Midbrain (tissue), 1 donor: ENCODE results near the gene PHF13.
"Not testable (repeated sequence)": the region's sequence is repeated elsewhere in the genome, so short reads cannot be mapped to it uniquely, and the experiment has no call there.

ENCODE experiments used
- DNase-seq: peaks from one replicate; lab custom pipeline; 2025; lab: John Stamatoyannopoulos, UW

PHF13 gene

GRCh38 chr1:6628971-6629479 lies 15.5 kb downstream of the PHF13 start:
- no peak for DNase-seq

DNA sequence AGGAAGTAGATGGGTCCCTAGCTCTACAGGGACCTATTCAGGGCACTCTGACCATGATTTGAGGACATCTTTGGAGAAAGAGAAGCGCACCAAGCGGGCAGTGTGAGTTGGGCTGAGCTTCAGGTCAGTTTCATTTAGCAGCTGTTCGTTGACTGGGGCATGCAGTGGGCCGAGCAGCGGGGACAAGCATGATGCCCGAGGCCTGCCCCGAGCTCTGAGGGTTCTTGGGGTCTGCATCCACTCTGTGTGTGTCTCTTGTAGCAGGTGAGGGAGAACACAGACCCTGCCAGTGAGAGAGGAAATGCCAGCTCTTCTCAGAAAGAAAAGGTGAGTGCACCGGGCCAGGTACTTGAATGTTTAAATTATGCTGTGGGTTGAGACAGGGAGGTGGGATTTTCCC lies 16.5 kb downstream of the PHF13 start:
- no peak for DNase-seq

DNA sequence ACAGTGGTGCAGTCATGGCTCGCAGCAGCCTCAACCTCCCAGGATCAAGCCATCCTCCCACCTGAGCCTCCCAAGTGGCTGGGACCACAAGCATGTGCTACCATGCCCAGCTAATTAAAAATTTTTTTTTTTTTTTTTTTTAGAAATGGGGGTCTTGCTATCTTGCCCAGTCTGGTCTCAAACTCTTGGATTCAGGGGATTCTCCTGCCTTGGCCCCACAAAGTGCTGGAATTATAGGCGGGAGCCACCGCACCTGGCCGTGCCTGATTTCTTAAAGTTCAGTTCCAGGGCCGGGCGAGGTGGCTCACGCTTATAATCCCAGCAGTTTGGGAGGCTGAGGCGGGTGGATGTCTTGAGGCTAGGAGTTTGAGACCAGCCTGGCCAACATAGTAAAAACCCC lies 17.5 kb downstream of the PHF13 start:
- no peak for DNase-seq

DNA sequence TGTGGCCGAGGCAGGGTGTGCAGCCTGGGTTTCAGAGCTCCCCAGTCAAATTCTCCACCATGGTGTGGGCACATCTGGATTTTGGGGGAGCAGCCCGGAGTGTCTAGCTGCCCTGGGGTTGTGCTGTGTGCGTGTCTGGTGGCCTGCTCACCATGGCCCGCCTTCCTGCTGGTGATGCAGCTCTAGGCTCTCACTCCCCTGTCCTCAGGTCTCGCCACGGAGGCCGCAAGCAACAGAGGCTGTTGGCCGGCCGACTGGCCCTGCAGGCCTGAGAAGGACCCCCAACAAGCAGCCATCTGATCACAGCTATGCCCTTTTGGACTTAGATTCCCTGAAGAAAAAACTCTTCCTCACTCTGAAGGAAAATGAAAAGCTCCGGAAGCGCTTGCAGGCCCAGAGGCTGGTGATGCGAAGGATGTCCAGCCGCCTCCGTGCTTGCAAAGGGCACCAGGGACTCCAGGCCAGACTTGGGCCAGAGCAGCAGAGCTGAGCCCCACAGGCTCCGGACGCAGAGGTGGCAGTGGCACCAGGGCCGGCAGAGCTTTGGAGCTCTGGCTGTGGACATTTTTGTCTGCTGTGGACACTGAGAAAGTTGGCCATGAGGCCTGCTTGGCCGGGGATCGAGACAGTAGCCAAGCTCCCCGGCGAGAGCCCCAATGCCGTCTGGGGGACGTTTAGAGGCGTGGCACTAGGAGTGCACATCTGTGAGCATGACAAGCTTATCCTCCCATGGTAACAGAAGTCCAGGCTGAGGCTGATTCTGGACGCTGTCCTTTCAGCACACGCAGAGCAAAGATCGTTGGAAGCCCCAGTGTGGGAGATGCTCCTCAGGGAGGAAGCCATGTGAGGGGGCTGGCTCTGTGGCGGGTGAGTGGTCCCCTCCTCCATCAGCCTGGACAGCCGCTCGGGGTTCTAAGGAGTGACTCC lies 19.3 kb downstream of the PHF13 start:
- no peak for DNase-seq

- DNase-seq = peak; percentile 7
Observed at GRCh38 chr1:6634371-6635052, 21.0 kb downstream of the PHF13 start.

DNA sequence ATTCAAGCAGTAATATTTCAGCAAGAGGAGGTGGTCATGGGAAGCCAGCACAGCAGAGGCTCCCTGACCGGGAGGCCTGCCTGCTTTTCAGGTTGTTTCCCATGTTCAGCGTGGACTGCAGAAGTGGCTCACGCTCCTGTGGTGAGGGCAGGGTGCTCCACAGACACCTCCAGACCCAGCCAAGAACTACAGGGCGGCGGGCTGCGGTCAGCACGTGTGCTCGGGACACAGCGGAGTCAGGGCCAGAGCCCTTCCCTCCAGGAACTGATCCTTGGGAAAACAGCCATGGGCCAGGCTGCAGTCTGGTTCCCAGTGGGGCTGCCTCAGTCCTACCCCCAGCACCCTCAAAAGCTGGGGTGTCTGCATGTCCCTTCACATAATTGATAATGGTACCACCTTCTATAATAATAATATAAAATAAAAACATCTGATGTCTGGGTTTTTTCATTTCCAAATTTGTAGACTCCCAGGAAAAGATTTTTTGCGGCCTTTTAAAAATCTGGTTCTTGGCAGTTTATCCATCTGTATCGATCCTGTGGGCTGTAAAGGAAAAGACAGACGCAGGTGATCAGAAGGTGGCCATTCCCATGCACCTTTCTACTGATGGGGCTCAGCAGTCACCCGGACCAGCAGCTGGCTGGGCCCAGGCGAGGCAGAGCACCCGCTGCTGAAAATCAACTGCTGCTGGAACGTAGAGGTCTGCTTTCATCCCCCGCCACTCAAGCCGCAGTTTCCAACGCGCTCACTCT lies 21.8 kb downstream of the PHF13 start:
- DNase-seq = no peak

GRCh38 chr1:6635910-6636760 lies 22.6 kb downstream of the PHF13 start:
- DNase-seq = no peak

- not testable (repeated sequence) for DNase-seq
Observed at GRCh38 chr1:6636778-6637177, 23.2 kb downstream of the PHF13 start.

DNA sequence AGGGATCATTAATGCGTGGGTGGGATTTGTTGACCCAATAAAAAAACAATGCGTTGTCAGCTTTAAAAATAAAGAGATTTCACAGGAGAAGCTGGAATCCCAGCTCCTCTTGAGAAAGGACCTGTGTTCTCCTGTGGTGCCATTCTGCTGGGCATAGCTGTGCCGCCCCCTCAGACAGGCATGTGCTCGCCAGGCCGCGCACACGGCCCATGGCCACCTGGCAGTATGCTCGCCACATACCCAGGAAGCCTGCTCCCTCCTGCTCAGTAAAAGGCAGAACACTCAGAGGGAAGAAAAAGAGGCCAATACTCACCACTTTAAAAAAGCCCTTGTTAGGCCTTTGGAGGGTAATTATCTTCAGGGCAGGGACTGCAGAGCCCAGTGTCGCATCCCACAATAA lies 24.2 kb downstream of the PHF13 start:
- no peak for DNase-seq

DNA sequence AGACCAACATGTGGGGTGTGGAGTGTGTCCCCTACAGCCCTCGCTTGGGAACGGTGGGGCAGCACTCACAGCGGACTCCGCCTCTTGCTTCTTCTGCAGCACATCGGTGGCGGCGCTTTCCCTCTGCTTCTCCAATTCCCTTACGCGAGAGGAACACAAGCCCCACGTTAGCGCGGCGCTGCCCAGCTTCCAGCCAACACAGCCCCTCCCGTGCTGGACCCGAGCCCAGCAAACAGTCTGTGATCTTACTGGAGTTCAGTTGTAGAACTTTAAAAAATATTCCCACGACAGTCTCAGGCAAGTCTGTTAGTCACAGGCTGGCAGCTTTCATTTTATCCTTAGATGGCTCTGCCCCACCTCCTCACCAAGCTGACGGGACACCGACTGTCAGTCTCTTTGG lies 24.7 kb downstream of the PHF13 start:
- peak; percentile 45 for DNase-seq

- DNase-seq = not testable (repeated sequence)
Observed at GRCh38 chr1:6640867-6641266, 27.3 kb downstream of the PHF13 start.

- DNase-seq = no peak
Observed at GRCh38 chr1:6645018-6645417, 31.5 kb downstream of the PHF13 start.

DNA sequence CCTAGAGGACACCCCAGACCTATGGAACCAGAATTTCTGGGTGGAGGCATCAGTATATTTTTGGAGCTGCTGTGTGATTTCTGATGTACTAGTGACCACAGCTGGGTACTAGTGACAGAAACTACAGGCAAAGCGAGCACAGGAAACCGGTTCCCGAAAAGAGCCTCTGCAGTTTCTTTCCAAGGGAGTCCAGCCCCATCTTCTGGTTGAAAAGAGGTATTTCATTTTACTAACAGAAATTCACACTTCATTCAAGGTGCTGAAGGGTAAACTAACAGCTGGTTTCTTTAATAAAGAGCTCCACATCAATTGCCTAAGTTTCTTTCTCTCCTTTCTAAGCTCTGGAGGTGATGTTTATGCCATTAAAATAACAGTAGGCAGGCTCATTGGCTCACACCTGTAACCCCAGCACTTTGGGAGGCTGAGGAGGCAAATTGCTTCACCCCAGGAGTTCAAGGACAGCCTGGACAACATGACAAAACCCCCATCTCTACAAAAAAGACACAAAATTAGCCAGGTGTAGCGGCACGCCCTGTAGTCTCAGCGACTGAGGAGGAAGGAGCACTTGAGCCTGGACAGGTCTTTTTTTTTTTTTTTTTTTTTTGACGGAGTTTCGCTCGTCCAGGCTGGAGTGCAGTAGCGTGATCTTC lies 33.1 kb downstream of the PHF13 start:
- DNase-seq = peak; percentile 37

DNA sequence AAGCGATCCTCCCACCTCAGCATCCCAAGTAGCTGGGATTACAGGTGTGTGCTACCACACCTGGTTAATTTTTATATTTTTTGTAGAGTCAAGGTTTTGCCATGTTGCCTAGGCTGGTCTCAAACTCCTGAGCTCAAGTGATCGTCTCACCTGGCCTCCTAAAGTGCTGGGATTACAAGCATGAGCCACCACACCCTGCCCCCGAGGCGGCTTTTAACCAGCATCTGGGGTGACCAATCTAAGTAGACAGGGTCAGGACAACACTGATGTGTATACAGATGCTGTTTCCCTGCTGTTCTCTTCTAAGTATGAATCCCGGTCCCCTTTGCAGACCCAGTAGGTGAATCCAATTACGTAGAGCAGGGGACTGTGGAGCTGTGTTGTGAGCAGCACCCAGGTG lies 35.0 kb downstream of the PHF13 start:
- DNase-seq = no peak

GRCh38 chr1:6651909-6652308 lies 38.4 kb downstream of the PHF13 start:
- DNase-seq = no peak

DNA sequence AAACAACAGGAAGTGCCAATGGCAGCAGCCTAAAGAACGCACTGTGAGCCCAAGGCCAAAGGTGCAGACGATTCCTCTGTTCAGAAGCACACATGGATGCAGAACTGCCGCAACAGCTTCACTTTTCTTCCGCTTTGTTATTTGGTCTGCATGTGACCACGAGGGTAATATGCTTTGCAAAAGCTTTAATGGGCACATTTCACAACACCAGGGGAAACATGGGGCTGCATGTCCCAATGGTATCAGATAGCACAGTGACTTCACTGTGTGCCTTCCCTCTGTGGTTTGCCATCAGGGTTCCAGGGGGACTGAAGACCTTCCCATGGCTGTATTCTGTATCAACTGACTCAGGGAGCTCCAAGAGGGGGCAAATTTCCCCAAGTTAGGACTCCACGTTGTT lies 39.5 kb downstream of the PHF13 start:
- DNase-seq = no peak

GRCh38 chr1:6653436-6654290 lies 40.1 kb downstream of the PHF13 start:
- DNase-seq = no peak

- DNase-seq = no peak
Observed at GRCh38 chr1:6657138-6657537, 43.6 kb downstream of the PHF13 start.

GRCh38 chr1:6658359-6659060 lies 45.0 kb downstream of the PHF13 start:
- DNase-seq = no peak
